Endothelial cell of umbilical vein (primary cell): ENCODE measurements around the gene HIVEP3. TPM values are rescaled to one million over a fixed set of nuclear protein-coding genes. Genes with fewer than 3 reads are reported as not detected.

Experiments used
- BruUV-seq: library from RNA; stranded (reverse); fragments of 400-500 nt; replicated peaks from 2 replicates; lab custom pipeline; 2021; lab: Mats Ljungman, UMichigan
- CTCF ChIA-PET: fragments of 300-600, 350-600 bp; sonication (Branson Sonifier 250); formaldehyde crosslinking; loops from one replicate; lab custom pipeline; 2021; ENCODE audit warnings: antibody characterized with exemption, inconsistent platforms; lab: Charles Lee
- POLR2A ChIA-PET: fragments of 300-600, 350-600 bp; sonication (Branson Sonifier 250); formaldehyde crosslinking; loops from one replicate; lab custom pipeline; 2021; ENCODE audit warnings: antibody characterized with exemption, inconsistent platforms; lab: Charles Lee
- DNase-seq: peaks from one replicate; pipeline ENCODE4 v3.0.0-alpha.2; 2011; ENCODE audit warnings: low read depth, low spot score
- FAIRE-seq: peaks from 2 replicates; lab custom pipeline; 2011; peaks lifted over from hg19 to GRCh38; lab: Jason Lieb, UNC
- H2AFZ ChIP-seq: 2 replicates; pipeline ENCODE4 v1.6.0; 2012; ENCODE audit warnings: low read depth, low read length, control low read depth, inconsistent platforms
- H3K27ac ChIP-seq: 2 replicates; pipeline ENCODE4 v1.5.1; 2011; ENCODE audit warnings: low read depth, mild to moderate bottlenecking, control low read depth, low read length, moderate library complexity; ENCODE audit not compliant: insufficient read depth
- H3K27me3 ChIP-seq, 2 experiments: 2 replicates each; pipeline versions ENCODE4 v1.6.0 to v1.6.1; 2011; ENCODE audit warnings: low read length in 2 of 2, mixed read lengths in 1 of 2; ENCODE audit not compliant: control insufficient read depth in 2 of 2, insufficient read depth in 2 of 2
- H3K36me3 ChIP-seq, 2 experiments: 2 replicates in 1 of 2; 3 replicates in 1 of 2; pipeline ENCODE4 v1.5.1; 2011; ENCODE audit warnings: low read length in 2 of 2, mild to moderate bottlenecking in 1 of 2, moderate library complexity in 1 of 2; ENCODE audit not compliant: control insufficient read depth in 2 of 2, insufficient read depth in 2 of 2; ENCODE audit errors: extremely low read depth in 1 of 2
- H3K4me1 ChIP-seq: 3 replicates; pipeline ENCODE4 v1.5.1; 2011; ENCODE audit warnings: mild to moderate bottlenecking, low read length; ENCODE audit not compliant: control insufficient read depth, insufficient read depth; ENCODE audit errors: extremely low read depth
- H3K4me2 ChIP-seq: 2 replicates; pipeline ENCODE4 v1.6.1; 2011; ENCODE audit warnings: low read length, control low read depth, mixed read lengths; ENCODE audit not compliant: insufficient read depth
- H3K4me3 ChIP-seq, 3 experiments: fragments of 200-600 bp in 1 of 3; sonication (generic), shearing (Covaris generic) in 1 of 3; replicated peaks in 1 of 3; 2 replicates each; pipeline ENCODE4 v1.5.1; 2011 to 2016; ENCODE audit warnings: control low read depth in 3 of 3, low read length in 3 of 3, mild to moderate bottlenecking in 2 of 3, inconsistent platforms in 1 of 3, low read depth in 1 of 3, moderate library complexity in 1 of 3; ENCODE audit not compliant: insufficient read depth in 1 of 3
- H3K79me2 ChIP-seq: 2 replicates; pipeline ENCODE4 v1.6.0; 2012; ENCODE audit warnings: low read length, inconsistent platforms; ENCODE audit not compliant: control insufficient read depth, insufficient read depth
- H3K9ac ChIP-seq: replicated peaks from 2 replicates; pipeline ENCODE3; 2011; ENCODE audit warnings: low read length, control low read depth; ENCODE audit not compliant: insufficient read depth; ENCODE audit errors: extremely low read depth
- H3K9me1 ChIP-seq: replicated peaks from 3 replicates; pipeline ENCODE4 v1.6.0; 2011; ENCODE audit warnings: mild to moderate bottlenecking, low read length; ENCODE audit not compliant: control insufficient read depth, insufficient read depth; ENCODE audit errors: extremely low read depth
- H3K9me3 ChIP-seq: replicated peaks from 2 replicates; pipeline ENCODE4 v1.5.1; 2012; ENCODE audit warnings: low read length, inconsistent platforms; ENCODE audit not compliant: control insufficient read depth, insufficient read depth
- H4K20me1 ChIP-seq: replicated peaks from 2 replicates; pipeline ENCODE3; 2011; ENCODE audit warnings: mild to moderate bottlenecking, low read length; ENCODE audit not compliant: control insufficient read depth, insufficient read depth; ENCODE audit errors: extremely low read depth
- CTCF ChIP-seq, 2 donors: IDR thresholded peaks; 1 replicate in 1 of 2; 2 replicates in 1 of 2; pipeline ENCODE4 v1.5.1; 2011; ENCODE audit warnings: low read length in 2 of 2, mild to moderate bottlenecking in 2 of 2, moderate library complexity in 2 of 2, control low read depth in 1 of 2, inconsistent platforms in 1 of 2, low read depth in 1 of 2; ENCODE audit not compliant: insufficient read depth in 1 of 2; ENCODE audit errors: extremely low read depth in 1 of 2
- EZH2 ChIP-seq: IDR thresholded peaks from 2 replicates; pipeline ENCODE4 v1.6.1; 2012; ENCODE audit warnings: borderline replicate concordance, low read depth, mild to moderate bottlenecking, moderate library complexity, low read length, inconsistent platforms; ENCODE audit not compliant: severe bottlenecking
- FOS ChIP-seq: IDR thresholded peaks from 2 replicates; pipeline ENCODE4 v1.6.1; 2011; ENCODE audit warnings: mild to moderate bottlenecking, low read length, moderate library complexity, borderline replicate concordance; ENCODE audit not compliant: insufficient read depth
- GATA2 ChIP-seq: IDR thresholded peaks from 2 replicates; pipeline ENCODE4 v1.7.0; 2011; ENCODE audit warnings: low read depth, mild to moderate bottlenecking, moderate library complexity, mixed read lengths, low read length; ENCODE audit not compliant: insufficient read length, insufficient read depth
- JUN ChIP-seq: IDR thresholded peaks from 2 replicates; pipeline ENCODE4 v1.6.1; 2011; ENCODE audit warnings: borderline replicate concordance, low read depth; ENCODE audit not compliant: insufficient read length, insufficient read depth
- MYC ChIP-seq: IDR thresholded peaks from one replicate; pipeline ENCODE4 v1.6.1; 2011; ENCODE audit warnings: mild to moderate bottlenecking, low read depth, low read length
- POLR2A ChIP-seq: IDR thresholded peaks from 2 replicates; pipeline ENCODE4 v1.6.1; 2012; ENCODE audit warnings: low read depth, mild to moderate bottlenecking, control low read depth, low read length
- POLR2AphosphoS5 ChIP-seq: IDR thresholded peaks from 2 replicates; pipeline ENCODE4 v1.6.1; 2012; ENCODE audit warnings: low read depth, mild to moderate bottlenecking, control low read depth, low read length, moderate library complexity; ENCODE audit not compliant: insufficient read depth
- dilution Hi-C: fragments of 300-500 bp; cut with MboI; formaldehyde crosslinking; loops from one replicate; pipeline ENCODE4 v1.15.0; 2019; ENCODE audit warnings: low sequenced_read_pairs; ENCODE audit not compliant: extremely low pct_ligation_motif_present
- intact Hi-C: fragments of 100-400 bp; cut with micrococcal nuclease; formaldehyde crosslinking; loops from one replicate; pipeline ENCODE4 v1.10.0; 2022
- polyA plus RNA-seq, 4 experiments: library from polyadenylated mRNA; depleted of rRNA in 3 of 4; stranded (reverse) in 3 of 4; unstranded in 1 of 4; fragments of >200 nt; gene quantifications; 2 replicates each; pipeline versions ENCODE4 v1.2.1 to v1.2.3, GENCODE V29; 2011 to 2012; ENCODE audit warnings: missing spikeins in 1 of 4
- total RNA-seq: library from RNA; stranded (reverse); gene quantifications from 2 replicates; pipeline ENCODE4 v1.2.3, GENCODE V29; 2021
- TF ChIP-seq, protein P1 (sequence below): IDR thresholded peaks from 2 replicates; pipeline ENCODE4 v1.6.1; 2011; ENCODE audit not compliant: insufficient read depth, insufficient read length

The HIVEP3 gene
- total and polyA plus RNA-seq, 2 donors (not counting 3 experiments of a cell fraction or from before 2014, with no cell fraction given) = 3.4 to 4.0 TPM

DNA sequence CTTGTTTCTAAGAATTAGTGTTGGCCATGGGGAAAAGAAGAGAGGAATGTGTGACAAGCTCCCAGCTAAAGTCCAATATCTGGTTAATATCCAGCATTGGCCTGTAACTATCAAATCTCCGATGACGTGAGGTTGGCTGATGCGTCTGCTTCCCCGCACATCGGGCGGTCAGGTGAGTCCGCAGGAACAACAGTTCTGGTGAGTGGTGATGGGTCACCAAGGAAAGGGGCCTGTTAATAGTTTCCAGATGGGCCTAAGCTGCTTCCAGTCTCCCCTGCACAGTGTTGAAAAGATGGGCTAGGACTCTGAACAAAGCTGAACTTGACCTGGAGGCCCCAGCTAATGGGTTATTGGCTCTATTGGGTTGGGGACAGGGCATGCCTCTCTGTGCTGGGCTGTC lies 241.1 kb downstream of the HIVEP3 start:
- H3K36me3 ChIP-seq = no peaks in the 10 kb centered on the region
- H3K4me2 ChIP-seq = no peak overlapping the region
- POLR2A ChIA-PET = no interaction called here
- FAIRE-seq (no peak), DNase-seq (no peak)
- no peak overlapping the region for H2AFZ ChIP-seq
- no TSS peak for BruUV-seq
- no peak overlapping the region for H3K9ac ChIP-seq
- H3K27me3 ChIP-seq = no peaks in the 10 kb centered on the region
- CTCF ChIA-PET = no interaction called here
- TF ChIP-seq, protein P1, sequence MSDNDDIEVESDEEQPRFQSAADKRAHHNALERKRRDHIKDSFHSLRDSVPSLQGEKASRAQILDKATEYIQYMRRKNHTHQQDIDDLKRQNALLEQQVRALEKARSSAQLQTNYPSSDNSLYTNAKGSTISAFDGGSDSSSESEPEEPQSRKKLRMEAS = no peak
- no peak for TF ChIP-seq POLR2A
- no peak for TF ChIP-seq FOS
- no peak for TF ChIP-seq CTCF (IDR thresholded peaks at IDR 0.05; ENCODE audit: extremely low read depth in 1 of 2, insufficient read depth in 1 of 2, low read depth in 1 of 2, low read length in 2 of 2)
- no peak for TF ChIP-seq JUN
- TF ChIP-seq GATA2 = no peak
- no peak for TF ChIP-seq MYC
- no peak for TF ChIP-seq POLR2AphosphoS5
- TF ChIP-seq EZH2 = no peak
- intact Hi-C loops = no loop called here
- H3K9me1 ChIP-seq = no peaks in the 10 kb centered on the region
- H3K79me2 ChIP-seq = no peaks in the 10 kb centered on the region
- H3K9me3 ChIP-seq = no peaks in the 10 kb centered on the region
- dilution Hi-C loops = no loop called here
- no peak overlapping the region for H3K27ac ChIP-seq
- H4K20me1 ChIP-seq = no peaks in the 10 kb centered on the region
- H3K4me3 ChIP-seq = no peak overlapping the region
- H3K4me1 ChIP-seq = no peaks in the 10 kb centered on the region
